Sciatic nerve (tissue), 1 donor: ENCODE measurements around the gene RNF2. TPM values are rescaled to one million over a fixed set of nuclear protein-coding genes. Genes with fewer than 3 reads are reported as not detected.

ENCODE experiments used
- total RNA-seq: library from RNA; stranded (reverse); fragmentation: NEBNext Ultra II Directional; extraction: Animal tissue kit (Norgen Biotek cat#: 25700); gene quantifications from one replicate; pipeline ENCODE4 v1.2.1, GENCODE V29; 2021
- donor health status: DM: no; HTN: no; CAD: no.

The RNF2 gene
- total RNA-seq, 1 donor from 2014 or later, result 21.1 TPM

Other genes with a start within 250 kb of the RNF2 start
- gene NIBAN1, start 71.0 kb upstream of the RNF2 start, total RNA-seq, result 42.4 TPM
- gene TRMT1L, start 111.4 kb downstream of the RNF2 start, total RNA-seq, result 21.4 TPM
- gene SWT1, start 111.6 kb downstream of the RNF2 start, total RNA-seq, result 13.3 TPM